Right lobe of liver (tissue), 6 donors: Measurements from ENCODE around the gene RSPH6A. TPM values are rescaled to one million over a fixed set of nuclear protein-coding genes. Genes with fewer than 3 reads are reported as not detected.

Experiments used
- ATAC-seq, 4 donors: fragments of 200-7000 bp; cut with Tn5 transposase; one replicate each; pipeline ENCODE4 v1.9.1; 2020; ENCODE audit warnings: mild to moderate bottlenecking in 4 of 4, moderate library complexity in 4 of 4
- DNase-seq, 3 donors: peaks; one replicate each; pipeline ENCODE4 v3.0.0-alpha.2; 2020
- H3K27ac ChIP-seq, 3 donors: fragments of 200-600 bp; one replicate each; pipeline ENCODE4 v1.8.0; 2022
- H3K27me3 ChIP-seq, 2 donors: fragments of 200-600 bp; one replicate each; pipeline ENCODE4 v1.8.0; 2022
- H3K36me3 ChIP-seq, 4 donors: fragments of 200-600 bp; sonication (generic) in 1 of 4; one replicate each; pipeline versions ENCODE4 v1.5.1 to v1.8.0; 2017 to 2022; ENCODE audit warnings: control low read depth in 1 of 4
- H3K4me1 ChIP-seq, 4 donors: fragments of 200-600 bp; sonication (generic) in 1 of 4; one replicate each; pipeline versions ENCODE4 v1.5.1 to v1.8.0; 2017 to 2022; ENCODE audit warnings: control low read depth in 1 of 4
- H3K4me3 ChIP-seq, 3 donors: fragments of 200-600 bp; one replicate each; pipeline ENCODE4 v1.8.0; 2022
- H3K9me3 ChIP-seq, 4 donors: fragments of 200-600 bp; sonication (generic) in 1 of 4; one replicate each; pipeline versions ENCODE4 v1.5.1 to v1.8.0; 2017 to 2022; ENCODE audit warnings: control low read depth in 1 of 4
- POLR2A ChIP-seq: fragments of 450-650 bp; IDR thresholded peaks from one replicate; pipeline ENCODE4 v1.6.1; 2017; ENCODE audit warnings: antibody characterized with exemption, mild to moderate bottlenecking
- WGBS: methylation state at CpG from one replicate; pipeline ENCODE4 v1.1.6; 2018; ENCODE audit warnings: low coverage, low lambda C conversion rate; ENCODE audit not compliant: insufficient coverage; ENCODE audit errors: missing lambda C conversion rate; 5-methylcytosine and 5-hydroxymethylcytosine counted together
- intact Hi-C, 2 donors: fragments of 100-400 bp; cut with DNase I; formaldehyde crosslinking; loops; one replicate each; pipeline versions ENCODE4 v1.11.2 to v1.14.1; 2022
- total RNA-seq, 6 experiments: library from RNA; depleted of rRNA in 2 of 6; stranded (reverse); fragments of >200 nt in 2 of 6; fragmentation: NEBNext Ultra II Directional in 3 of 6; extraction: Animal tissue kit (Norgen Biotek cat#: 25700) in 3 of 6; gene quantifications; one replicate each; pipeline versions ENCODE4 v1.1.0 to v1.2.4, GENCODE V29; 2016 to 2023
- TF ChIP-seq, protein P1 (sequence below), 4 donors: fragments of 200-600 bp in 3 of 4; fragments of 450-650 bp in 1 of 4; IDR thresholded peaks; one replicate each; pipeline versions ENCODE4 v1.5.1 to v1.8.0; 2016 to 2022; ENCODE audit warnings: antibody characterized with exemption in 4 of 4, mild to moderate bottlenecking in 2 of 4
- donor health status: DM: no; HTN: yes; CAD: no.
- donor health status: DM: no; HTN: no; CAD: no.
- donor health status: DM: no; HTN: no; CAD: no.
- donor health status: DM: no; HTN: yes; CAD: no.
- donor health status: DM: no; HTN: yes; CAD: no.

The RSPH6A gene
- total RNA-seq, 6 experiments from 2014 or later = not detected

DNA sequence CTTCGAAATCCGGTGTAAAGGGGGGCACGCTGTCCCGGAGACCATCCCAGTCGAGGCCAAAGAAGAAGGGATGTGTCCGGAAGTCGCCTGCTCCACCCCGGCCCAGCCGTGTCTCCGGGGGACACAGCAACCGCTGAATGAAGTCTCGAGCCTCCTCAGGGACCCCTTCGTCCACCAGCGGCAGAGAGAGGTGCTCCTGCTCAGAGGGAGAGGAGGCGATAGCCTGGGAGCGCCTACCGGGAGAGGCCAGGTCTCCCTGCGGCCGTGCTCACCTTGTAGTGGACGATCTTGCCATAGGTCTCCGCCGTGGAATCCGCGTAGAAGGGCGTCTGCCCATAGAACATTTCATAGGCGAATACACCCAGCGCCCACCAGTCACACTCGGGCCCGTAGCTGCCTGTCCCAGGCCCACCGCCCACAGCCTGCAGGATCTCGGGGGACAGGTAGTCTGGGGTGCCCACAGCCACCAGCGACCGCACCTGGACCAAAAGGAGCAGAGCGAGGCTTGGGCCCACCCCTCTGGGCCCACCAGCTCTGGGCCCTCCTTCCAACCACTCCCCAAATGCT lies 37.6 kb downstream of the RSPH6A start:
- TF ChIP-seq, protein P1, sequence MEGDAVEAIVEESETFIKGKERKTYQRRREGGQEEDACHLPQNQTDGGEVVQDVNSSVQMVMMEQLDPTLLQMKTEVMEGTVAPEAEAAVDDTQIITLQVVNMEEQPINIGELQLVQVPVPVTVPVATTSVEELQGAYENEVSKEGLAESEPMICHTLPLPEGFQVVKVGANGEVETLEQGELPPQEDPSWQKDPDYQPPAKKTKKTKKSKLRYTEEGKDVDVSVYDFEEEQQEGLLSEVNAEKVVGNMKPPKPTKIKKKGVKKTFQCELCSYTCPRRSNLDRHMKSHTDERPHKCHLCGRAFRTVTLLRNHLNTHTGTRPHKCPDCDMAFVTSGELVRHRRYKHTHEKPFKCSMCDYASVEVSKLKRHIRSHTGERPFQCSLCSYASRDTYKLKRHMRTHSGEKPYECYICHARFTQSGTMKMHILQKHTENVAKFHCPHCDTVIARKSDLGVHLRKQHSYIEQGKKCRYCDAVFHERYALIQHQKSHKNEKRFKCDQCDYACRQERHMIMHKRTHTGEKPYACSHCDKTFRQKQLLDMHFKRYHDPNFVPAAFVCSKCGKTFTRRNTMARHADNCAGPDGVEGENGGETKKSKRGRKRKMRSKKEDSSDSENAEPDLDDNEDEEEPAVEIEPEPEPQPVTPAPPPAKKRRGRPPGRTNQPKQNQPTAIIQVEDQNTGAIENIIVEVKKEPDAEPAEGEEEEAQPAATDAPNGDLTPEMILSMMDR (IDR thresholded peaks at IDR 0.05) = no peak
- TF ChIP-seq POLR2A = no peak
- WGBS = 100% methylated on average over 5 of the region's 34 CpGs
- no peak for DNase-seq
- Histone ChIP-seq H3K4me1 (peaks cover 0 to 5% (median 0%) of the 10 kb centered on the region in 4 donors), H3K4me3 (no peak overlapping the region), H3K9me3 (no peaks in the 10 kb centered on the region), H3K27me3 (no peaks in the 10 kb centered on the region), H3K27ac (no peak overlapping the region), H3K36me3 (peaks cover 0 to 7% (median 0%) of the 10 kb centered on the region in 4 donors)
- intact Hi-C loops = no loop called here
- no peak for ATAC-seq

DNA sequence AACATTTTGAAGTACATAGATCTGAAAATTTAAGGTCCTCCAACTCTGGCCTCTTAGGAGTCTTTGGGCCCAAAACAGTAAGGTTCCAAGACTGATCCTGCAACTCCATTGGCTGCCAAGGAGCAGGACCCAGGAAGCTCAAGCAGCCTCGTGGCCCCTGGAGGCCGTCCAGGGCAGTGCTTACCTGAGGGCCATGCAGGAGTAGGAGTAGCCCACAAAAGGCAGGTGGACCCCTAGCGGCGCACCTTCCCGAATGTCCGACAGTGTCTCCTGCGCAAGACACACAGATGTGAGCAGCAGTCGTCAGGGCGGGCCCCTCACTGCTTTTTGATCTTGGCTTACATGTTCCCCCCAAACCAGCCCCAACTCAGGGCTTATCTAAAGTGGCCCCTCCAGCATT lies 40.3 kb downstream of the RSPH6A start:
- TF ChIP-seq POLR2A = no peak
- TF ChIP-seq, protein P1 (IDR thresholded peaks at IDR 0.05) = no peak
- no peak for DNase-seq
- no peak overlapping the region for H3K27ac ChIP-seq

DNA sequence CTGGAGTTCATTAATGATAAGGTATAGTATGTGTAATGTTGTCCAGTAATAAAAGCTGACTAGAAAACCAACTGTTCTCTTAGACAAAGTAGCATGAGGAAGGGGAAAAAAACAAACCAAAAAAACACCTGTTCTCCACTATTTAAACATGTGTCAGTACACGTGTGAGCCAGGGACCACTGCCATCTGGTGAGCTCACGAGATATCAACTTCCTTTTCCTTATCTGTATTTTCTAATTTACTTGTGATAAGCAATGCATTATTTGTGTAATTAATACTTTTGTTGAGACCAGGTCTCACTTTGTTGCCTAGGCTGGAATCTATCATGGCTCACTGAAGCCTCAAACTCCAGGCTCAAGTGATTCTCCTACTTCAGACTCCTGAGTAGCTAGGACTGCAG lies 41.7 kb downstream of the RSPH6A start:
- TF ChIP-seq, protein P1 (IDR thresholded peaks at IDR 0.05) = no peak
- no peak for TF ChIP-seq POLR2A

More for the DNA sequence above, 40.3 kb downstream of the RSPH6A start:
- Histone ChIP-seq H3K4me1 (peaks cover 0 to 19% (median 6%) of the 10 kb centered on the region in 4 donors), H3K9me3 (no peaks in the 10 kb centered on the region), H3K36me3 (peaks cover 0 to 7% (median 0%) of the 10 kb centered on the region in 4 donors), H3K4me3 (no peak overlapping the region), H3K27me3 (no peaks in the 10 kb centered on the region)
- intact Hi-C loops = no loop called here
- ATAC-seq = no peak
- WGBS = no CpG with 5 or more reads among the region's 9 CpGs

DNA sequence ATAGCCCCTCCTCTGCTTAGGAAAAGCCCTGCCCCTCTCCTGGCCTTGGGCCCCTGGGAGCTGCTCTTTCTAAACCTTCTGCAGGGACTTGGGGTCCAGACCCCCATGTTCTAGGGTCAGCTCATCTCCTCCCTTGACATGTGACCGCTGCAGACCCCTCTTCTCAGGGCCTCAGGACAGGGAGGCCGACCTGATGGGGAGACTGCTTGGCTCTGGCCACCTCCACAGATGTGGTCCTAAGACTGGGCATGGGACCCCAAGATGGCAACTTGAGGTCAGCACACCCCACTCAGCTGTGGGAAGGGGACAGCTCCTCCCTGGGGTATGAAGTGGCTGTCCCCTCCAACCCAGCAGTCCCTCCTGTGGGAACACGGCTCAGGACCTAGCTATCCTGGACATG lies 42.2 kb downstream of the RSPH6A start:
- DNase-seq (no peak), ATAC-seq (no peak)
- TF ChIP-seq, protein P1 (IDR thresholded peaks at IDR 0.05) = no peak
- no peak for TF ChIP-seq POLR2A
- Histone ChIP-seq H3K9me3 (no peaks in the 10 kb centered on the region), H3K4me1 (peaks cover 0 to 15% (median 6%) of the 10 kb centered on the region in 4 donors), H3K4me3 (no peak overlapping the region), H3K36me3 (peaks cover 0 to 7% (median 0%) of the 10 kb centered on the region in 4 donors), H3K27ac (no peak overlapping the region), H3K27me3 (no peaks in the 10 kb centered on the region)
- no CpG with 5 or more reads among the region's 3 CpGs for WGBS
- intact Hi-C loops = no loop called here

More for the DNA sequence above, 41.7 kb downstream of the RSPH6A start:
- intact Hi-C loops = no loop called here
- WGBS = 9% methylated on average over 2 of the region's 2 CpGs
- H3K27me3 ChIP-seq = no peaks in the 10 kb centered on the region
- ATAC-seq (no peak), DNase-seq (no peak)
- no peak overlapping the region for H3K27ac ChIP-seq
- no peak overlapping the region for H3K4me3 ChIP-seq
- H3K4me1 ChIP-seq = peaks cover 0 to 15% (median 6%) of the 10 kb centered on the region in 4 donors
- H3K9me3 ChIP-seq = no peaks in the 10 kb centered on the region
- H3K36me3 ChIP-seq = peaks cover 0 to 7% (median 0%) of the 10 kb centered on the region in 4 donors
